HepG2 (cell line): Measurements from ENCODE around the gene SNRPD3. TPM values are rescaled to one million over a fixed set of nuclear protein-coding genes. Genes with fewer than 3 reads are reported as not detected.

Experiments
- HOXD1 ChIP-seq: sonication (generic); formaldehyde crosslinking; IDR thresholded peaks from 2 replicates; pipeline ENCODE4 v1.5.0; 2020; ENCODE audit warnings: missing genetic modification reagents
- JARID2 ChIP-seq: sonication (generic); formaldehyde crosslinking; IDR thresholded peaks from 2 replicates; pipeline ENCODE4 v1.8.1; 2023; ENCODE audit warnings: missing genetic modification reagents, inconsistent platforms; ENCODE audit not compliant: insufficient replicate concordance
- JUND ChIP-seq: sonication (generic); formaldehyde crosslinking; IDR thresholded peaks from 2 replicates; pipeline ENCODE4 v1.8.0; 2022; ENCODE audit warnings: mild to moderate bottlenecking, missing genetic modification reagents
- MYNN ChIP-seq: sonication (generic); formaldehyde crosslinking; IDR thresholded peaks from 2 replicates; pipeline ENCODE4 v1.4.0; 2020; ENCODE audit warnings: mild to moderate bottlenecking, low read depth, missing genetic modification reagents
- NFIB ChIP-seq: sonication (generic); formaldehyde crosslinking; IDR thresholded peaks from 2 replicates; pipeline ENCODE4 v1.9.0; 2021; ENCODE audit warnings: missing genetic modification reagents, mild to moderate bottlenecking, borderline replicate concordance
- NFKBIZ ChIP-seq: IDR thresholded peaks from 2 replicates; pipeline ENCODE4 v1.6.1; 2018; ENCODE audit warnings: missing genetic modification reagents, missing compliant biosample characterization
- RXRA ChIP-seq: sonication (generic); formaldehyde crosslinking; IDR thresholded peaks from 2 replicates; pipeline ENCODE4 v1.5.1; 2020; ENCODE audit warnings: missing genetic modification reagents
- SOX5 ChIP-seq: IDR thresholded peaks from 2 replicates; pipeline ENCODE4 v1.6.1; 2016; ENCODE audit warnings: borderline replicate concordance
- TCF7 ChIP-seq: sonication (generic); IDR thresholded peaks from 2 replicates; pipeline ENCODE4 v1.6.1; 2016; ENCODE audit warnings: antibody characterized with exemption, low read depth
- ZC3H13 ChIP-seq: sonication (generic); formaldehyde crosslinking; IDR thresholded peaks from 2 replicates; pipeline ENCODE4 v1.8.1; 2023; ENCODE audit warnings: mild to moderate bottlenecking, missing genetic modification reagents, moderate library complexity
- ZFP37 ChIP-seq: sonication (generic); formaldehyde crosslinking; IDR thresholded peaks from 2 replicates; pipeline ENCODE4 v1.4.0; 2020; ENCODE audit warnings: missing genetic modification reagents, borderline replicate concordance
- ZNF670 ChIP-seq: sonication (generic); formaldehyde crosslinking; IDR thresholded peaks from 2 replicates; pipeline ENCODE4 v1.8.0; 2022; ENCODE audit warnings: mild to moderate bottlenecking, missing genetic modification reagents, borderline replicate concordance
- ZSCAN30 ChIP-seq: sonication (generic); formaldehyde crosslinking; IDR thresholded peaks from 2 replicates; pipeline ENCODE4 v1.5.0; 2020; ENCODE audit warnings: mild to moderate bottlenecking, missing genetic modification reagents
- polyA plus RNA-seq, 8 experiments: library from polyadenylated mRNA; depleted of rRNA in 3 of 8; stranded (reverse) in 7 of 8; unstranded in 1 of 8; fragments of >200 nt; fragmentation: Illumina TruSeq in 4 of 8; extraction: Trizol in 4 of 8; gene quantifications; 2 replicates each; pipeline versions ENCODE4 v1.2.1 to v1.2.3, GENCODE V29; 2011 to 2016; ENCODE audit warnings: low read depth in 4 of 8, missing spikeins in 1 of 8, mixed read lengths in 1 of 8; ENCODE audit not compliant: insufficient read depth in 1 of 8
- total RNA-seq, 5 experiments: library from RNA; depleted of rRNA; stranded (reverse); fragments of >200 nt; fragmentation: Illumina TruSeq; extraction: Trizol; gene quantifications; 2 replicates each; pipeline ENCODE4 v1.2.3, GENCODE V29; 2016; ENCODE audit warnings: low read depth in 1 of 5
- TF ChIP-seq, protein P1 (sequence below): sonication (generic); formaldehyde crosslinking; IDR thresholded peaks from 2 replicates; pipeline ENCODE4 v1.4.0; 2020; ENCODE audit warnings: missing genetic modification reagents, borderline replicate concordance
- TF ChIP-seq, protein P2 (sequence below): sonication (generic); formaldehyde crosslinking; IDR thresholded peaks from 2 replicates; pipeline ENCODE4 v1.5.0; 2020; ENCODE audit warnings: mild to moderate bottlenecking, missing genetic modification reagents, borderline replicate concordance
- TF ChIP-seq, protein P3 (sequence below): sonication (generic); formaldehyde crosslinking; IDR thresholded peaks from 2 replicates; pipeline ENCODE4 v1.5.1; 2020; ENCODE audit warnings: mild to moderate bottlenecking, moderate library complexity, missing genetic modification reagents
- TF ChIP-seq, protein P4 (sequence below): sonication (generic); formaldehyde crosslinking; IDR thresholded peaks from 2 replicates; pipeline ENCODE4 v1.4.0; 2020; ENCODE audit warnings: mild to moderate bottlenecking, missing genetic modification reagents, borderline replicate concordance

The SNRPD3 gene
- total and polyA plus RNA-seq, 2 of the 13 experiments (the other 11 are each of a cell fraction or from before 2014, with no cell fraction given) = 110 to 209 TPM

- TF ChIP-seq, protein P1, sequence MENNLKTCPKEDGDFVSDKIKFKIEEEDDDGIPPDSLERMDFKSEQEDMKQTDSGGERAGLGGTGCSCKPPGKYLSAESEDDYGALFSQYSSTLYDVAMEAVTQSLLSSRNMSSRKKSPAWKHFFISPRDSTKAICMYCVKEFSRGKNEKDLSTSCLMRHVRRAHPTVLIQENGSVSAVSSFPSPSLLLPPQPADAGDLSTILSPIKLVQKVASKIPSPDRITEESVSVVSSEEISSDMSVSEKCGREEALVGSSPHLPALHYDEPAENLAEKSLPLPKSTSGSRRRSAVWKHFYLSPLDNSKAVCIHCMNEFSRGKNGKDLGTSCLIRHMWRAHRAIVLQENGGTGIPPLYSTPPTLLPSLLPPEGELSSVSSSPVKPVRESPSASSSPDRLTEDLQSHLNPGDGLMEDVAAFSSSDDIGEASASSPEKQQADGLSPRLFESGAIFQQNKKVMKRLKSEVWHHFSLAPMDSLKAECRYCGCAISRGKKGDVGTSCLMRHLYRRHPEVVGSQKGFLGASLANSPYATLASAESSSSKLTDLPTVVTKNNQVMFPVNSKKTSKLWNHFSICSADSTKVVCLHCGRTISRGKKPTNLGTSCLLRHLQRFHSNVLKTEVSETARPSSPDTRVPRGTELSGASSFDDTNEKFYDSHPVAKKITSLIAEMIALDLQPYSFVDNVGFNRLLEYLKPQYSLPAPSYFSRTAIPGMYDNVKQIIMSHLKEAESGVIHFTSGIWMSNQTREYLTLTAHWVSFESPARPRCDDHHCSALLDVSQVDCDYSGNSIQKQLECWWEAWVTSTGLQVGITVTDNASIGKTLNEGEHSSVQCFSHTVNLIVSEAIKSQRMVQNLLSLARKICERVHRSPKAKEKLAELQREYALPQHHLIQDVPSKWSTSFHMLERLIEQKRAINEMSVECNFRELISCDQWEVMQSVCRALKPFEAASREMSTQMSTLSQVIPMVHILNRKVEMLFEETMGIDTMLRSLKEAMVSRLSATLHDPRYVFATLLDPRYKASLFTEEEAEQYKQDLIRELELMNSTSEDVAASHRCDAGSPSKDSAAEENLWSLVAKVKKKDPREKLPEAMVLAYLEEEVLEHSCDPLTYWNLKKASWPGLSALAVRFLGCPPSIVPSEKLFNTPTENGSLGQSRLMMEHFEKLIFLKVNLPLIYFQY = peak; percentile 89
- TF ChIP-seq, protein P2, sequence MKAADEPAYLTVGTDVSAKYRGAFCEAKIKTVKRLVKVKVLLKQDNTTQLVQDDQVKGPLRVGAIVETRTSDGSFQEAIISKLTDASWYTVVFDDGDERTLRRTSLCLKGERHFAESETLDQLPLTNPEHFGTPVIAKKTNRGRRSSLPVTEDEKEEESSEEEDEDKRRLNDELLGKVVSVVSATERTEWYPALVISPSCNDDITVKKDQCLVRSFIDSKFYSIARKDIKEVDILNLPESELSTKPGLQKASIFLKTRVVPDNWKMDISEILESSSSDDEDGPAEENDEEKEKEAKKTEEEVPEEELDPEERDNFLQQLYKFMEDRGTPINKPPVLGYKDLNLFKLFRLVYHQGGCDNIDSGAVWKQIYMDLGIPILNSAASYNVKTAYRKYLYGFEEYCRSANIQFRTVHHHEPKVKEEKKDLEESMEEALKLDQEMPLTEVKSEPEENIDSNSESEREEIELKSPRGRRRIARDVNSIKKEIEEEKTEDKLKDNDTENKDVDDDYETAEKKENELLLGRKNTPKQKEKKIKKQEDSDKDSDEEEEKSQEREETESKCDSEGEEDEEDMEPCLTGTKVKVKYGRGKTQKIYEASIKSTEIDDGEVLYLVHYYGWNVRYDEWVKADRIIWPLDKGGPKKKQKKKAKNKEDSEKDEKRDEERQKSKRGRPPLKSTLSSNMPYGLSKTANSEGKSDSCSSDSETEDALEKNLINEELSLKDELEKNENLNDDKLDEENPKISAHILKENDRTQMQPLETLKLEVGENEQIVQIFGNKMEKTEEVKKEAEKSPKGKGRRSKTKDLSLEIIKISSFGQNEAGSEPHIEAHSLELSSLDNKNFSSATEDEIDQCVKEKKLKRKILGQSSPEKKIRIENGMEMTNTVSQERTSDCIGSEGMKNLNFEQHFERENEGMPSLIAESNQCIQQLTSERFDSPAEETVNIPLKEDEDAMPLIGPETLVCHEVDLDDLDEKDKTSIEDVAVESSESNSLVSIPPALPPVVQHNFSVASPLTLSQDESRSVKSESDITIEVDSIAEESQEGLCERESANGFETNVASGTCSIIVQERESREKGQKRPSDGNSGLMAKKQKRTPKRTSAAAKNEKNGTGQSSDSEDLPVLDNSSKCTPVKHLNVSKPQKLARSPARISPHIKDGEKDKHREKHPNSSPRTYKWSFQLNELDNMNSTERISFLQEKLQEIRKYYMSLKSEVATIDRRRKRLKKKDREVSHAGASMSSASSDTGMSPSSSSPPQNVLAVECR (CRISPR knock-in tag) = peak; percentile 94
- TF ChIP-seq TCF7 (no peak), ZSCAN30 (CRISPR knock-in tag) (no peak), JARID2 (no peak), NFKBIZ (CRISPR knock-in tag) (no peak), SOX5 (peak; percentile 19; the same call in 1 of the 2 replicates), HOXD1 (peak; percentile 90; the same call in 1 of the 2 replicates), ZC3H13 (CRISPR knock-in tag) (no peak), JUND (CRISPR knock-in tag) (peak; percentile 62; the same call in 1 of the 2 replicates), MYNN (CRISPR knock-in tag) (peak; percentile 82; the same call in 1 of the 2 replicates), RXRA (peak; percentile 79), NFIB (CRISPR knock-in tag) (no peak), ZNF670 (CRISPR knock-in tag) (peak; percentile 90), ZFP37 (CRISPR knock-in tag) (peak; percentile 22; the same call in 1 of the 2 replicates)
- TF ChIP-seq, protein P3, sequence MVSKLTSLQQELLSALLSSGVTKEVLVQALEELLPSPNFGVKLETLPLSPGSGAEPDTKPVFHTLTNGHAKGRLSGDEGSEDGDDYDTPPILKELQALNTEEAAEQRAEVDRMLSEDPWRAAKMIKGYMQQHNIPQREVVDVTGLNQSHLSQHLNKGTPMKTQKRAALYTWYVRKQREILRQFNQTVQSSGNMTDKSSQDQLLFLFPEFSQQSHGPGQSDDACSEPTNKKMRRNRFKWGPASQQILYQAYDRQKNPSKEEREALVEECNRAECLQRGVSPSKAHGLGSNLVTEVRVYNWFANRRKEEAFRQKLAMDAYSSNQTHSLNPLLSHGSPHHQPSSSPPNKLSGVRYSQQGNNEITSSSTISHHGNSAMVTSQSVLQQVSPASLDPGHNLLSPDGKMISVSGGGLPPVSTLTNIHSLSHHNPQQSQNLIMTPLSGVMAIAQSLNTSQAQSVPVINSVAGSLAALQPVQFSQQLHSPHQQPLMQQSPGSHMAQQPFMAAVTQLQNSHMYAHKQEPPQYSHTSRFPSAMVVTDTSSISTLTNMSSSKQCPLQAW = peak; percentile 94
- TF ChIP-seq, protein P4, sequence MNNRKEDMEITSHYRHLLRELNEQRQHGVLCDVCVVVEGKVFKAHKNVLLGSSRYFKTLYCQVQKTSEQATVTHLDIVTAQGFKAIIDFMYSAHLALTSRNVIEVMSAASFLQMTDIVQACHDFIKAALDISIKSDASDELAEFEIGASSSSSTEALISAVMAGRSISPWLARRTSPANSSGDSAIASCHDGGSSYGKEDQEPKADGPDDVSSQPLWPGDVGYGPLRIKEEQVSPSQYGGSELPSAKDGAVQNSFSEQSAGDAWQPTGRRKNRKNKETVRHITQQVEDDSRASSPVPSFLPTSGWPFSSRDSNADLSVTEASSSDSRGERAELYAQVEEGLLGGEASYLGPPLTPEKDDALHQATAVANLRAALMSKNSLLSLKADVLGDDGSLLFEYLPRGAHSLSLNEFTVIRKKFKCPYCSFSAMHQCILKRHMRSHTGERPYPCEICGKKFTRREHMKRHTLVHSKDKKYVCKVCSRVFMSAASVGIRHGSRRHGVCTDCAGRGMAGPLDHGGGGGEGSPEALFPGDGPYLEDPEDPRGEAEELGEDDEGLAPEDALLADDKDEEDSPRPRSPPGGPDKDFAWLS (CRISPR knock-in tag) = no peak
These were observed at the start of gene SNRPD3 (continued) for GRCh38 chr22:24555165-24556039.
